ENCODE data around the gene POU6F1.
"Not testable (repeated sequence)": the region's sequence is repeated elsewhere in the genome, so short reads cannot be mapped to it uniquely, and the experiment has no call there.

DNA sequence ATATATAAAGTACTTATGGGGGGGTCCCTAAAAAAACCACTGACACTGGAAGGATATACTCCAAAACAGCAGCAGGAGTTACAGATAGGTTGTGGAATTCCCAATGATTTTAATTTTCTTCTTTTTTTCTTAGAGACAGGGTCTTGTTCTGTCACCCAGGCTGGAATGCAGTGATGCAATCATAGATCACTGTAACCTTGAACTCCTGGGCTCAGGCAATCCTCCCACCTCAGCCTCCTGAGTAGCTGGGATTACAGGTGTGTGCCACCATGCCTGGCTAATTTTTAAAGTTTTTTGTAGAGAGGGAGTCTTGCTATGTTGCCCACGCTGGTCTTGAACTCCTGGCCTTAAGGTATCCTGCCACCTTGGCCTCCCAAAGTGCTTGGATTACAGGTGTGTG lies 41.7 kb upstream of the POU6F1 start:
- TF ChIP-seq, protein P1, sequence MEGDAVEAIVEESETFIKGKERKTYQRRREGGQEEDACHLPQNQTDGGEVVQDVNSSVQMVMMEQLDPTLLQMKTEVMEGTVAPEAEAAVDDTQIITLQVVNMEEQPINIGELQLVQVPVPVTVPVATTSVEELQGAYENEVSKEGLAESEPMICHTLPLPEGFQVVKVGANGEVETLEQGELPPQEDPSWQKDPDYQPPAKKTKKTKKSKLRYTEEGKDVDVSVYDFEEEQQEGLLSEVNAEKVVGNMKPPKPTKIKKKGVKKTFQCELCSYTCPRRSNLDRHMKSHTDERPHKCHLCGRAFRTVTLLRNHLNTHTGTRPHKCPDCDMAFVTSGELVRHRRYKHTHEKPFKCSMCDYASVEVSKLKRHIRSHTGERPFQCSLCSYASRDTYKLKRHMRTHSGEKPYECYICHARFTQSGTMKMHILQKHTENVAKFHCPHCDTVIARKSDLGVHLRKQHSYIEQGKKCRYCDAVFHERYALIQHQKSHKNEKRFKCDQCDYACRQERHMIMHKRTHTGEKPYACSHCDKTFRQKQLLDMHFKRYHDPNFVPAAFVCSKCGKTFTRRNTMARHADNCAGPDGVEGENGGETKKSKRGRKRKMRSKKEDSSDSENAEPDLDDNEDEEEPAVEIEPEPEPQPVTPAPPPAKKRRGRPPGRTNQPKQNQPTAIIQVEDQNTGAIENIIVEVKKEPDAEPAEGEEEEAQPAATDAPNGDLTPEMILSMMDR (conservative IDR thresholded peaks at IDR 0.05; ENCODE audit: low read length), result not testable (repeated sequence)
- TF ChIP-seq EZH2phosphoT487 (IDR thresholded peaks at IDR 0.05; ENCODE audit: borderline replicate concordance, low read depth, low read length), result not testable (repeated sequence)
